MM.1S (cell line): ENCODE results near the gene RASA1.
A peak's percentile ranks its signal among the peaks of the same experiment; 100 is the strongest.

ENCODE experiments used
- DNase-seq: peaks from one replicate; pipeline ENCODE4 v3.0.0-alpha.2; 2015
- H2AFZ ChIP-seq: fragments of 300-600 bp; sonication (generic); 2 replicates; pipeline ENCODE4 v1.6.0; 2016; ENCODE audit warnings: antibody characterized with exemption, low read length
- H3F3A ChIP-seq: fragments of 300-600 bp; sonication (generic); 2 replicates; pipeline ENCODE4 v1.6.1; 2016; ENCODE audit warnings: mild to moderate bottlenecking, antibody characterized with exemption, low read length, moderate library complexity, mixed read lengths; ENCODE audit not compliant: insufficient read depth
- H3K27ac ChIP-seq: fragments of 300-600 bp; sonication (generic); 2 replicates; pipeline ENCODE4 v1.5.1; 2016; ENCODE audit warnings: mild to moderate bottlenecking, low read length
- H3K27me3 ChIP-seq: fragments of 300-600 bp; sonication (generic); replicated peaks from 2 replicates; pipeline ENCODE4 v1.6.0; 2016; ENCODE audit warnings: low read length; ENCODE audit not compliant: insufficient read depth
- H3K36me3 ChIP-seq: fragments of 300-600 bp; sonication (generic); replicated peaks from 2 replicates; pipeline ENCODE4 v1.6.1; 2016; ENCODE audit warnings: mild to moderate bottlenecking, low read length, mixed read lengths; ENCODE audit not compliant: insufficient read depth
- H3K4me1 ChIP-seq: fragments of 300-600 bp; sonication (generic); 2 replicates; pipeline ENCODE4 v1.6.1; 2016; ENCODE audit warnings: low read length, mixed read lengths
- H3K4me2 ChIP-seq: fragments of 300-600 bp; sonication (generic); 2 replicates; pipeline ENCODE4 v1.6.0; 2016; ENCODE audit warnings: low read depth, low read length
- H3K4me3 ChIP-seq: fragments of 300-600 bp; sonication (generic); 2 replicates; pipeline ENCODE4 v1.5.1; 2016; ENCODE audit warnings: low read length, mixed read lengths
- H3K79me2 ChIP-seq: fragments of 300-600 bp; sonication (generic); 2 replicates; pipeline ENCODE4 v1.6.1; 2016; ENCODE audit warnings: mixed run types, low read length, mixed read lengths
- H3K9ac ChIP-seq: fragments of 300-600 bp; sonication (generic); 2 replicates; pipeline ENCODE4 v1.6.1; 2016; ENCODE audit warnings: low read length, mixed read lengths
- H3K9me2 ChIP-seq: fragments of 300-600 bp; sonication (generic); replicated peaks from 2 replicates; pipeline ENCODE4 v1.6.1; 2016; ENCODE audit warnings: mild to moderate bottlenecking, low read length, mixed read lengths; ENCODE audit not compliant: insufficient read depth
- H3K9me3 ChIP-seq: fragments of 300-600 bp; sonication (generic); replicated peaks from 2 replicates; pipeline ENCODE4 v1.6.1; 2016; ENCODE audit warnings: mild to moderate bottlenecking, low read length, mixed read lengths; ENCODE audit not compliant: insufficient read depth
- H4K20me1 ChIP-seq: fragments of 300-600 bp; sonication (generic); 2 replicates; pipeline ENCODE4 v1.6.1; 2016; ENCODE audit warnings: mild to moderate bottlenecking, low read length, moderate library complexity, mixed read lengths; ENCODE audit not compliant: insufficient read depth
- CTCF ChIP-seq: fragments of 300-600 bp; sonication (generic); IDR thresholded peaks from 2 replicates; pipeline ENCODE4 v1.5.1; 2016; ENCODE audit warnings: antibody characterized with exemption, low read length, mixed read lengths
- EZH2 ChIP-seq: fragments of 300-600 bp; sonication (generic); optimal IDR thresholded peaks from 2 replicates; pipeline ENCODE3; 2017; ENCODE audit warnings: low read depth, mild to moderate bottlenecking, antibody characterized with exemption, low read length, mixed read lengths
- EZH2phosphoT487 ChIP-seq: fragments of 300-600 bp; sonication (generic); IDR thresholded peaks from 2 replicates; pipeline ENCODE4 v1.6.1; 2018; ENCODE audit warnings: antibody characterized with exemption, low read length

RASA1 gene

DNA sequence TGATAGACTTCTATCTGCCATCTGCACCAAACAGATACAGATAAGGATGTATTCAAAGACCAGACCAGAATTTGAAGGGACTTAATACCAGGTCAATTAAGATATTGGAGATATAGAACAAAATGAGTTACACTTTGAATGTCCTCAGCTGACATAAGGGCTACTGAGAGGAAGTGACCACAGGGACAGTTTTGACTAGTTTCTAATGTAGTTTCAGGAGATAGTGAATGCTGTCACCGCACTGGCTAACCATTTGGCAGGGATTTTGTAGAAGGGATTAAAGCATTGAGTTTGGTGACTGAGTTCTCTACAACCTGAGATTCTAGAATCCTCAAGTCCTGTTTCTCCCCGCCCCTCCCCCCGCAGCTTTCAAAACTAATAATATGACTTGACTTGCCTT, 122.4 kb downstream of the RASA1 start:
- Histone ChIP-seq H3K27ac (peak overlapping the region; percentile 49; the same call in 1 of the 2 replicates), H3K4me1 (peaks cover 27% of the 10 kb centered on the region), H3F3A (peaks cover 19% of the 10 kb centered on the region), H3K27me3 (no peaks in the 10 kb centered on the region), H3K9me3 (no peaks in the 10 kb centered on the region), H4K20me1 (peaks cover 7% of the 10 kb centered on the region; the same call in 1 of the 2 replicates), H3K9ac (no peak overlapping the region), H3K79me2 (peaks cover 58% of the 10 kb centered on the region), H3K4me3 (no peak overlapping the region), H3K36me3 (peaks cover 45% of the 10 kb centered on the region), H2AFZ (no peak overlapping the region), H3K4me2 (peak overlapping the region; percentile 21; the same call in 1 of the 2 replicates), H3K9me2 (no peaks in the 10 kb centered on the region)
- no peak for TF ChIP-seq EZH2
- no peak for TF ChIP-seq CTCF
- TF ChIP-seq EZH2phosphoT487 = no peak
- peak; percentile 62 for DNase-seq

- peaks cover 27% of the 10 kb centered on the region for H3K4me1 ChIP-seq
- no peak overlapping the region for H3K4me3 ChIP-seq
- DNase-seq = no peak
- no peak overlapping the region for H3K9ac ChIP-seq
- TF ChIP-seq EZH2phosphoT487 (no peak), EZH2 (no peak), CTCF (no peak)
- peaks cover 19% of the 10 kb centered on the region for H3F3A ChIP-seq
- H3K9me3 ChIP-seq = no peaks in the 10 kb centered on the region
- H3K4me2 ChIP-seq = peak overlapping the region; percentile 12; the same call in 1 of the 2 replicates
- H3K36me3 ChIP-seq = peaks cover 45% of the 10 kb centered on the region
- H4K20me1 ChIP-seq = peaks cover 7% of the 10 kb centered on the region; the same call in 1 of the 2 replicates
- H2AFZ ChIP-seq = no peak overlapping the region
- peaks cover 62% of the 10 kb centered on the region for H3K79me2 ChIP-seq
- H3K27ac ChIP-seq = peak overlapping the region; percentile 49; the same call in 1 of the 2 replicates
- no peaks in the 10 kb centered on the region for H3K27me3 ChIP-seq
- no peaks in the 10 kb centered on the region for H3K9me2 ChIP-seq
Observed at GRCh38 chr5:87390576-87391199, 123.0 kb downstream of the RASA1 start.

GRCh38 chr5:87392170-87392569, 124.5 kb downstream of the RASA1 start:
- Histone ChIP-seq H3K4me3 (no peak overlapping the region), H3K9ac (no peak overlapping the region), H3K9me2 (no peaks in the 10 kb centered on the region), H3K79me2 (peaks cover 63% of the 10 kb centered on the region), H3K27me3 (no peaks in the 10 kb centered on the region), H3F3A (peaks cover 19% of the 10 kb centered on the region), H4K20me1 (peaks cover 7% of the 10 kb centered on the region; the same call in 1 of the 2 replicates), H3K27ac (no peak overlapping the region), H3K4me2 (no peak overlapping the region), H2AFZ (no peak overlapping the region), H3K36me3 (peaks cover 42% of the 10 kb centered on the region), H3K4me1 (peaks cover 27% of the 10 kb centered on the region), H3K9me3 (no peaks in the 10 kb centered on the region)
- no peak for DNase-seq
- no peak for TF ChIP-seq EZH2phosphoT487
- TF ChIP-seq CTCF = no peak
- no peak for TF ChIP-seq EZH2
